Posterior cingulate gyrus (tissue), 11 donors: Measurements from ENCODE around the gene SOCS2.

Experiments used
- DNase-seq, 10 donors: peaks; one replicate each; pipeline versions ENCODE4 v3.0.0 to v3.0.0-alpha.2; 2020 to 2021; ENCODE audit warnings: mixed read lengths in 3 of 10
- intact Hi-C: fragments of 100-400 bp; cut with DNase I; formaldehyde crosslinking; loops from one replicate; pipeline ENCODE4 v1.15.1; 2023

Gene SOCS2

DNA sequence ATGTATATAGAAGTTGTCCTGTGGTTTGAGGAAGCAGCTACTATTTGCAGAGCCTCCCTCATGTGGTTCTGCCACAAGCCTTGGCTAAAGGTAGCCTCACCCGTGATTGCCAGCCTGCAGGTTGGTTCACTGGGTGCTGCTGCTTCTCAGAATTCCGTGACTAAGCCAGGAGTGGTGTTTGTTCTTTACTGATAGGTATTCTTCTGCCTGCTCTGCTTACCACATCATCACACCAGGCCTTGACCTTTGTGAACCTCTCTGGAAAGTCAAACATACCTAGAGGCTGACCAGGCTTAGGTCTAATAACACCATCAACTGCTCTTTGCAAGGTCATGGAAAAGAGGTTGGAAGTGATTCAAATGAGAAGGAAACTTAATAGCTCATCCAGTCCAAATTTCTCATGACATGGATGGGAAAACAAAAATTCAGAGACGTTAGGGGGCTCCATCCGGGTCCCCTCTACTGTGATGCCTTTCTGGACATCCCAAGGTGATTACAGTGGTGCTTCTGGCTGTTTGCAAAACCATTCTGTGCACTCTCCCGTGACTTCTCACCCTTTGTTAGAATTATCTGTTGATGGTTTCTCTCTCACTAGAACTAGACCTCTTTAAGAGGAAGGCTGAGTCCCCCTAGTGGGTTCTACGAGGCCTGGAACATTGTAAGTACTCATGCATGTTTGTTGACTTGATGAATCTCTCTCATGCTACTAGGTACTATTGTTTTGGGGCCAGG is 8.5 kb upstream of the SOCS2 start:
- intact Hi-C loops = no loop called here
- DNase-seq = no peak

DNA sequence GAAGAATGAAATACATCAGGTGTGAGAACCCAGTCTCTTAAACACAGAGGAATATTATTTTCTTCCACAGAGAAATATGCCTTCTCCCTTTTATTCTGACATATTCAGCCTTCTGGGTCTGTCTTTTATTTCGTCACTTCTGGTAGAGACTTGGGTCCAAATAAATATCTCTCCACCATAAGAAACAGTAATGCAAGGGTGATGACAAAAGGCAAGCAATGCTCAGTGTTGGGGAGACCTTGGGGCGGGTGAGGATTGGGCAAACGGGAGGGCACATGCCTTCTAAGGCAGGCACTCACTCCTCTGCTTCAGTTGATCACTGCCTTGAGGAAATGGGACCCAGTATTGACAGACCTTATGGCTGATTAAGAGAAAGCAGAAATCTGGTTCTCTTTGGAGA is 6.7 kb upstream of the SOCS2 start:
- intact Hi-C loops = no loop called here
- DNase-seq = no peak

DNA sequence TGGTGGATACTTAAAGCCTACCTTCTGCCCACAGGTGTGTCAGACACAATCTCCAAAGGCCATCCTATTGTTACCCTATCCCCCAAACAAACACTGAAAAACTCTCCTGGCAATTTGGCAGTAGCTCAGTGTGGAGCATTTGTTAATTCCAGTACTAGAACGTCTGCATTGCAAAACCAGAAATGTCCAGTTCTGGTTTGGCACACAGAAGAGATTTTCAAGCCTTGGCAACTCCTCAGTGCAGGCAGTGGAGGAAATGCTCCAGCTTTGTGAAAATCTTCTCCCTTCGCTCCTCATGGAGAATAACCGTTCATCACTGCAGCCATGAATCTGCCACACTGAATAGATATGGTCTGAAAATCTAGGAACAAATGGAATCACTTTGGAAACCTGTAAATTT is 5.3 kb upstream of the SOCS2 start:
- intact Hi-C loops = no loop called here
- no peak for DNase-seq

DNA sequence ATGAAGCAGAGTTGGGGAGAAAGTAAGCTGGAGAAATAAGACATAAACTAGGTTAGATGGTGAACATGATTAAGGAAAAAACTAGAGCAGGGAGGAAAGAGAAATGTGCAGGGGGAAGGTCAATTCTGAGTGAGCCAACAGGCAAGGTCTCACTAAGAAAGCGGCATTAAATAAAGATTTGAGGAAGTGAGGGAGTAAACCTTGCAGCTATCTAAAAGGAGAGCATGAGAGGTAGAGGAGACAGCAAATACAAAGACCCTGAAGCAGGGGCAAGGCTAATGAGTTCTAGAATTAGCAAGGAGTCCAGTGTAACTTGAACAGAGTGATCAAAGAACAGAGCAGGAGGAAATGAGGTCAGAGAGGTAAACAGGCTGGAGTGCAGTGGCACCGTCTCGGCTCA is 4.4 kb upstream of the SOCS2 start:
- DNase-seq = no peak
- intact Hi-C loops = no loop called here

DNA sequence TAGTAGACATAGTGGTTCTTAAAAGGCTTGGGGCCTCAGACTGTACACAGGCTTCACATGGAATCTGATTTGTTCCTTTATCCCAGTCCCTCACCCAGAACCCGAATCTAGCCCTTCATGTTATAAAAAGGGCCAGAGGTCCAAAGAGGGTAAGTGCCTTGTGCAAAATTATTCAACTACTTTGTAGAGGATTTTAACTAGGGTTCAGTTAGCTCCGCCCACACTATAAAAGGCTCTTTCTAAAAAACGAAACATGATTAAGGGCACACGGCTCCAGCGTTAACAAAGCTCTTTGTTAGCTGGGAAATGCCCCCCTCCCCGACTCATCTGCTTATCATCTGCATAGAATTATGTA is 3.2 kb upstream of the SOCS2 start:
- intact Hi-C loops = no loop called here
- no peak for DNase-seq

DNA sequence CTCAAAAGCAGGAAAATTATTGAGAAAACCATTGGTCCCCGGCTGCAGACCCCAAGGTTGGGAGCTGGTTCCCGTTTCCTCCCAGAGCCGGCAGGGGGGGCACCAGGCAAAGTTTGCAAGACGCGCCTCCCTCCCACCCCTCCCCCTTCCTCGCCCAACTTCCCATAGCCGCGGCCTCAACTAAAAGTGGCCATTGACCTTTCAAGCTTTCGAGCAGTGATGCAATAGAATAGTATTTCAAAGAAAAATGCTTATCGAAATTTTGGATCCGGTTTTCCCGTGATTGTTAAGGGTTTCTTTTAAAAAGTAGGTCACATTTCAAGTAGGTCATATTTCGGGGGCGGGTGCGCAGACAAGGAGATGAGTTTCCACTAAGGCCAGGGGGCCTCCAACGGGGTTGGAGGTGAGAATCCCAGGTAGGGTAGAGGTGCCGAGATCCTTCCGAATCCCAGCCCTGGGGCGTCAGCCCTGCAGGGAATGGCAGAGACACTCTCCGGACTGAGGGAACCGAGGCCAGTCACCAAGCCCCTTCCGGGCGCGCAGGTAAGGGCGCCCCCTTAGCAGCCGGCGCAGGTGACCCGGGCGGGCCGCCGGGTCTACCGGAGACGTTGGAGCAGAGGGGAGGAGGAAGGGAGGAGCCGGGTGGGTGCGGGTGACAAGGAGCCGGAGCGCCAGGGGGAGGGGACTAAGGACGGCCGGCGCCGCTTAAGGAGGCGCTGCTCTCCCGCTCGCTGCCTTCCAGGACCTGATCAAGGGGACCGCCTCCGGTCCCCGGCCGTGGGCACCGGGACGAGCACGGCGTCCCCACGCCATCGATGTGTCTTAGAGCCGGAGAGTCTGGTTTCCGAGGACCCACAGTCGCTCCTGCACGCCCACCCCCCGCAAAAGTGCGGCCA is 2.6 kb upstream of the SOCS2 start:
- intact Hi-C loops = loop anchor here (1.0 to 10.0 kb wide), 3 partner anchors 172 to 532 kb away; no protein-coding TSS in a partner anchor
- DNase-seq = peak; percentile 68 to 95 (median 78)

DNA sequence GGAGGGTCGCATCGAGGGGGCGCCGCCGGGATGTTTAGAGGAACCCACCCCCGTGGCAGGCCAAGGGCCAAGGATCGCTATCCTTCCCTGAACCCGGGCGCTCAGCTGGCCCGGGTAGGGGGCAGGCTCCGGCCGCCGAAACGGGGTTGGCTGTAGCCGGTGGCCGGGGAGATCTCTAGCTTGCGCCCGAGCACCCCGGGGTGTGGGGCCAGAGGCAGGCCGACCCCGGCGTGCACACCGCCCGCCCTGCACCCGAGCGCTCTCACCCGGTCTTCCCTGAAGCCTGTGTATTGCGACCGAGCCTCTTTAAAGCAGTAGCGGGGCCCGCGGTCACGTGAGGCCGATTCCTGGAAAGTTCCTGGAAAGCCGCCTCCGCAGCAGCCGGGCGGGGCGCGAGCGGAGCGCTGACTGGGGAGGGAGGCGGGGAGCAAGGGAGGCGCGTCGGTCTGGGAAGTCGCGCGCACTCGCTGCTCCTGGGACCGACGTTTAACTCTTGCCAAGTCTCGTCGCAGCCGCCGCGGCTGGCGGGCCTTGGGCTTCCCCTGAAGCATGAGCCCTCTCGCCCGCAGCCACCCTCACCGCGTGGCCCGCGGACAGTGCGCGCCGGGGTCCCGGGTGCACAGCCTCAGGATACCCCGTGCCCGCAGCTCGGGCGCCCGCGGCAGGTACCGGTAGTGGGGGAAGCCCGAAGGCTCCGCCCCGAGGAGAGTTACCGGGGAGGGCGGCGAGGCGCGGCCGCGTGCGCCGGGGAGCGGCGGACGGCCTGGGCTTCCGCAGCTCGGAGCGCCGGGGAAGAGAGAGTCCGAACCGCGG is 1.7 kb upstream of the SOCS2 start:
- intact Hi-C loops = loop anchor here (1.0 to 10.0 kb wide), 3 partner anchors 172 to 532 kb away; no protein-coding TSS in a partner anchor
- peak; percentile 76 to 98 (median 87) for DNase-seq

DNA sequence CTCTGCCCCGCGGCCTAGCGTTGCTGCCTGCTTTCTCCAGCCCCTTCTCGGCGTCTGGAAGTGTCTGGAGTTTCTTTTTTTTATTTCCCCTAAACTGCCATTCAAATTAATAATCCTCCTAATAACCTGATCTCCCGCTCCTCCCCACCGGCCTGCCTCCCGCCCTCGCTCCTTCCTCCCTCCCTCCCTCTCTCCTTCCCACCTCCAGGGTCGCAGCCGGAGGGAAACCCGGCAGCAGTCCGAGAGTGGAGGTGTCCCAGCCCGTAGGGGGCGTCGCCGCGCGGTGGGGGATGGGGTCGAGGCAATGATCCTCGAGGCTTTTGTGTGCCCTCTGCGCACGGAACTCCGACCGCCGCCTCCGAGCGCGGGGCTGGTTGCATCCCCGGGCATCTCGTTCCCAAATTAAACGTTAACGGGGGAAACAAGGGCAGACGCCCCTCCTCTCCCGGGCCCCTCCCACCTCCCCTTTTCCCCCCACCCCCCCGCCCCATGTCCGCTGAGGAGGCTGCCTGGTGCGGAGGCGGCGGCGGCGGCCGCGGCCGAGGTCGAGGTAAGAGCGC is 1.0 kb upstream of the SOCS2 start:
- DNase-seq = peak in 6 of 10 donors; percentile 12 to 85 (median 31)
- intact Hi-C loops = loop anchor here (5.0 to 10.0 kb wide), 2 partner anchors 171 to 403 kb away; no protein-coding TSS in a partner anchor

DNA sequence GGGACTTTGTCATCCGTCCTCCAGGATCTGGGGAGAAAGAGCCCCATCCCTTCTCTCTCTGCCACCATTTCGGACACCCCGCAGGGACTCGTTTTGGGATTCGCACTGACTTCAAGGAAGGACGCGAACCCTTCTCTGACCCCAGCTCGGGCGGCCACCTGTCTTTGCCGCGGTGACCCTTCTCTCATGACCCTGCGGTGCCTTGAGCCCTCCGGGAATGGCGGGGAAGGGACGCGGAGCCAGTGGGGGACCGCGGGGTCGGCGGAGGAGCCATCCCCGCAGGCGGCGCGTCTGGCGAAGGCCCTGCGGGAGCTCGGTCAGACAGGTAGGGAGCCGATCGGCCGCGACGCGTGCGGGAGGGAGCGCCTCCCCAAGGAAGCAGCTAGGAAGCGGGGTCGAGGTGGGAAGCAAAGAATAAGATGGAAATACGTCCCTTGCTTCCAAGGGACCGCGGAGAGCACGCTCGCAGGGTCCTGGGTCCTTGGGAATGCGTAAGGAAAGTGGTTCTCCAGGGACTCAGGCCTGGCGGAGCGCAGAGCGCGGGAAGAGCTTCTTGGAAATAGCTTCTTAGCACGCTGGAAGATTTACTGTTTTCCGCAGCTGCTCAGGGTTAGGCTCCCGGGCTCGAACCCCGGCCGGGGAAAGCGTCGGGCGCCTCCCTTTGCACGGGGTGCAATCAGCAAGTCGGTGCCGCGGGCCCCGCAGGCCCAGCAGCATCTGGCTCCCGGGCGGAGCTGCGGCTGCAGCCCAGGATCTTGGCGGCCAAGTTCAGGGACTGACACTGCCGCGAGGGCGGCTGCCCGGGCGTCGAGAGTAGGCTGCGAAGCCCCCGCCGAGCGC is 457 bp downstream of the SOCS2 start:
- DNase-seq = peak in 8 of 10 donors; percentile 13 to 90 (median 26)
- intact Hi-C loops = loop anchor here (2.0 to 10.0 kb wide), 3 partner anchors 104 to 402 kb away; partner anchors contain the start of gene CRADD

DNA sequence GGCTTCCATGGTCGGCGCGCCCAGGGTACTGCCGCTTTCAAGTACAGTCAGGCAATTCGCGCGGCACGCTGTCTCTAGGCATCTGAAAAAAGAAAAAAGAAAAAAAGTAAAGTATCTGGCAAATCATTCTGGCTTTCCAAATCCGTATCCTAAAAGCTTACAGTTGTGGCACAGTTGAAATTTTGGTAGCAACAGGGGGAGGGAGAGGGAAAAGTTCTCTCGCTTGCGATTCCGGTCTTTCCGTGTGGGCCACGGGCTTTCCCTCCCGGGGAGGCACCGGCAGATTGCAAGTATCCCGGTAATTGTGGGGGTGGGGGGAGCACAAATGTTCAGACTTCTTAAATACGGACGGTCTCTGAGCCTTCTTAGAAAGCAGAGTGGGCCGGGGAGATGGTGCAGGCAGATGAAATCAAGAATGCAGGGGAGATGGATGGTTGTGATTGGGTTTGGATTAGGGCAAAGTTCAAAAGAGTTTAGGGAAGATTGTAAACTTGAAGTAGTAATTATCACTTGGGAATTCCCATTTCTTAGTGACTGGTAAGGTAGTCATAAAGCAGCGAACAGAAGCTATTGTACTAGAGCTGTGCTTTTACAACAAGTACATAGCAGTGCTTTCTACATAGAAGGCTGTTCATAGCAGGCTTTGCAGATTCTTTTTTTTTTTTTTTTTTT is 1.2 kb downstream of the SOCS2 start:
- intact Hi-C loops = loop anchor here (2.0 to 10.0 kb wide), 3 partner anchors 103 to 401 kb away; partner anchors contain the start of gene CRADD
- DNase-seq = peak in 2 of 10 donors; percentile 78 to 86

DNA sequence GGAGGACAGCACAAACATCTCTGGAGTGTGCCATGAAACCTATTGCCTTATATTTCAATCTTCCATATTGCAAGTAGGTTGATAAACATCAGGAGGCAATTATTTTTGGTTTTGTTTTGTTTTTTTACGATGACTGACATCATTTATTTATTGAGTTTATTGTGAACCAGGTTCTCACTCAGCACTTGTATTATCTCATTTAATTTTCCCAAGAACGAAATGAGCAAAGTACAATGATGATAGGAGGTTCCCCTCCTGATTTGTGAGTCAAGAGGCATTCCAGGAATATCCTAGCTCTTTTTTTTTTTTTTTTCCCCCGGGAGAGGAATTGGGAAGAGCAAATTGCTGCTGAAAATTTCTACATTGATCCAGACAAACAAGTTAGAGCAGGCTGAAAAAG is 4.7 kb downstream of the SOCS2 start:
- intact Hi-C loops = loop anchor here (10.0 kb wide), 1 partner anchor 398 kb away; no protein-coding TSS in a partner anchor

DNA sequence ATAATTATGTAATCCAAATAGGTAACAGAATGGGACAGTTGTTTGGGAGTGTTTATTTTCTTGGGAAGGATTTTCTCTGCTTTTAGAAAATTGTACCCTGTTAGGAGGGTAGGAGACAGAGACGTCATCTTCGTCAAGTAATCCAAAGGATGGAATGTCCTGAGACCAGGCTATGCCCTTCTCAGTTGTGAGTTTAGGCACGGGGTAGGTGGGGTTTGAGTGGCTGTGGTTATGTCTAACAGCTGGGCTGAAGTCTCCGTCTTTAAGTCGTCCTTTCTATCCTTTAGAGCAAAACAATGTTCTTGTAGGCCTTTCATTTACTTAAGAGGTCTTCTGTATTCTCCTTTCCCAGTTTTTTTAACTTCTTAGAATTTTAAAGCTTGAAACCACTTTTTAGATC is 5.7 kb downstream of the SOCS2 start:
- intact Hi-C loops = loop anchor here (10.0 kb wide), 1 partner anchor 397 kb away; no protein-coding TSS in a partner anchor
- no peak for DNase-seq

More for the DNA sequence above, 4.7 kb downstream of the SOCS2 start:
- no peak for DNase-seq

DNA sequence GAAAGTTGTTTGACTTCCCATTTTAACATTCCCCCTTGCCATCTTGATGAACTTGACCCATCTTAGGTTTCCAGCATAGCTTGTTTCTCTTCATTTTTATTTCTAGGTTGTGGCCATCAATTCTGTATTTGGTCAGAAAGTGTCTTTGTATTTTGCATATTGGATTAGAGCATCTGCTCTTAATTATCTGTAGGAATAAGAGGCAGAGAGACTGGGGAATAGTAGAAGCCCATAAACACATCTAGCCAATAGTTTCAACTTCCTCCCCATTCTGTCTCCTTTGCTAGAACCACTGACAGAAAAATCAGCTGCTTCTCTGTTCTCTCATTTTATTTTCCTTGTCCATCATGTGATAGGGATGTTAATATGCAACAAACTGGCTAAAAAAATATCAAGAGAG is 8.2 kb downstream of the SOCS2 start:
- no peak for DNase-seq
- intact Hi-C loops = no loop called here

DNA sequence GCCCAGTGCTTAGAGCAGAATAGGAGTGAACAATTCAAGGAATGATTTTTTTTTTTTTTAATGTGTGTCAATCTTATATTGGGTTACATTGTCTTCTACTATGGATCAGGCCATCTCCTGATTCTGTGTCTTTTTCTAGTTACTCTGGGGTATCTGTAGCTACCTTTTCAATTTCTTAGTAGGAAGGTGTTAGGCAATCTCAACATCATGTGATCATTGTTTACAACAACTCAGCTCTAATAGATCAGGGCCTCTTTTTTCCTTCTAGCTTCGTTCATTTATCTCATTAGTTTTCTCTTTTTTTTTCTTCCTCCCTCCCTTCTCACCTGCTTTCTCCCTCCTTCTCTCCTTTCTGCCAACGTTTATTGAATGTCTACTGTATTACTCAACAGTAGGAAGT is 8.9 kb downstream of the SOCS2 start:
- no peak for DNase-seq
- intact Hi-C loops = no loop called here

DNA sequence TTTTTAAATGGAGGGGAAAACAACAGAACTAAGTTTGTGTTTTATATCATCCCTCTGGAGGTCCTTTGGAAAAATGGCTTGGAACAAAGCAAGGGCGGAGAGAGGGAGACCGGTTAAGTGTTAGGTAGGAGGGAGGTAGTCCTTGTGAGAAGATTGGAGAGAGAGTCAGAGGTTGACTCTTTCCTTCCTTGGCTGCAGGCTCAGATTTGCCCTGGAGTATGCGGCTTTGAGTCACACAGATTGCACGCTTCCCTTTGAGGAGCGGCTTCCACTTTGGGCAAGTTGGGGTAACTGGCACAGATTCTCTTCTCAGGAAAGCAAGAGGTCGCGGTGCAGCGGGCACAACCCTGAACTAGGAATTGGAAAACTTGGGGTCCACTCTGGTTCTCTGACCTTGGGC is 9.9 kb downstream of the SOCS2 start:
- intact Hi-C loops = no loop called here
- DNase-seq = no peak

DNA sequence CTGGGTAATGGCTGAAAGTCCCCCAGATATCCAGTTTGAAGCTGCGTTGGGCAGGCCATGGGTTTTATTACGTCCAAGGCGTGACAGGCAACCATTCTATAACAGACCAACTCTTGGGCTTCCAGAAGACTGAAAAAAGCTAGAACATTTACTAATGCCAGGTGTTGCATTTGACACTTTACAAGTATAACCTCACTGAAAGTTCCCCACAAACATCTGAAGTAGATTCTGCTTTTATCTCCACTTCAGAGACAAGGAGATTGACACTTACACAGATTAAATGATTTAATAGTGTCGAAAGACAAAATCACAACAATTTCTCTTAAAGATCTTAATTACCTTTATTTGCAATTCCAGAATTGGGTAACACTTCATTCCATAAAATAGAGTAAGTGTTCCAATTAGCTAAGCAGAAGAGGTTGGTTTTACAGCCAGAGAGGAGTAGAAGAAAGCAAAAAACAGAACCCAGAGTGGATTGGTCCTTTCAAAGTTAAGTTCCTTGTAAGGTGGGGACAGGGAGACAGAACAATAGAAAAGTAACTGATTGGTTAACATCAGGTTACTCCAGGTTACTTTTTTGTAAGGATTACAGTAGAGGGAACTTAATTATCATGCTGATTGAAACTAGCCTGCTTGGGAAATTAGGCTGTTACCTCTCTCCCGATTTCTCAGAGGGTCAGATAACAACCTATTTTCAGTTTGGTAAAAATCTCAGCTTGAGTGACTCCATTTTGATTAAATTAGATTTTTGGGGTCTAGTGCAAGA is 11.3 kb downstream of the SOCS2 start:
- no peak for DNase-seq
- intact Hi-C loops = no loop called here

DNA sequence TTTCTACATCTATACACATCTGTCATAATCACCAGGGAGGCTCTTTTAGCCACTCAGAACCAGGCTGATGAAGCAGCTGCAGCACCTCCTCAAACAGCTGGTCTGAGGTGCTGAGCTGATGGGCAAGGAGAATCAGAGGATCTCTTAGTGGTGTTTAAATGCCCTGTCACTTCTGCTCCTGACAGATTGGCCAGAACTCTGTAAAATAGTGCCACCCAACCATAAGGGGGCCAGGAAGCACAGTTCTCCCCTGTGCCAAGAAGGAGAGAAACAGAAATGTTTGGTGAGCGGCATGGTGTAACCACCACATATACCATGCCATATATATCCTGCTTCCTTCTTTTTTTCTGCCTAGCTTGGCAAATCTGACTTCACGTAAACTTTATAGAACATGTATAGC is 12.8 kb downstream of the SOCS2 start:
- intact Hi-C loops = no loop called here

DNA sequence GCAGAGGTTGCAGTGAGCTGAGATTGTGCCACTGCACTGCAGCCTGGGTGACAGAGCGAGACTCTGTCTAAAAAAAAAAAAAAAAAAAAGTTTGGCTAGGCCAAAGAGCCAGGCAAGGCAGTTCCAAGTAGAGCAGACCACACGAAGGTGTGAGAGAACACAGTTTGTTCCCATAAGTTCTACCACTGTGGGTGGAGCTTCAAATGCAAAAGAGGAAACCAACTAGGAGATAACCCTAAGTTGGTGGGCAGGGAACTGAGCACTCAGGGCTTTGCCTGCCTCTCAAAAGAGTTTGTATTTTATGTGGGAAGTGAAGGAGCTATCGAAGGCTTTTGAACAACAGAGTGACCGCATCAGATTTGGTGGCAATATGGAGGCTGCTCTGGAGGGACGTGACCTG is 15.1 kb downstream of the SOCS2 start:
- intact Hi-C loops = no loop called here
- DNase-seq = no peak

More for the DNA sequence above, 12.8 kb downstream of the SOCS2 start:
- DNase-seq = no peak
